ENCODE measurements around the gene RBBP8. TPM values are rescaled to one million over a fixed set of nuclear protein-coding genes. Genes with fewer than 3 reads are reported as not detected.

The RBBP8 gene
- total RNA-seq, 1 donor from 2014 or later: 30.4 TPM

DNA sequence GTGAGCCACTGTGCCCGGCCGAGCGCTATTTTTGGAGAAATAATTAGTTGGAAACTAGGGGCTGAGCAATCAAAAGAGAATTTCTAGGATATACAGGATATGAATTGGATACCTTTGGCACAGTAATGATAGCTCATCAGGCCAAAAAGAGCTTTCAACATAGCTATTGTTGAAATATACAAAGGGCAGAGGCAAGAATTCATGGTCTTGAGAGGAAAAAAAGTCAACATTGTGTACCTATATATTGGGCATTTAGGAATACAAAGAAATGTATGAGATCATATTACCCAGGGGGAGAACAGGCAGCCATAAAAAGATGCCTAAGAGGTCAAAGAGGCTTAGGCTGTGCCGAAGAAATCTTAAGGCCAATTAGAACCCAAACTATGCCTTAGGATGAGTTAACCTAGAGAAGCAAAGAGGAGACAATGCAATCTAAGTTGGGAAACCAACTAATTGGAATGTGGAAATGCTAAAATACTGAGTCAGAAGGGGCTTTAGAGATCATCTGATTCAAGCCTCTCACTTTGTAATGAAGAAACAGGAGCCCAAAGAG lies 99.0 kb downstream of the RBBP8 start:
- no peak for ATAC-seq
- Histone ChIP-seq H3K27ac (no peak overlapping the region), H3K27me3 (no peaks in the 10 kb centered on the region), H3K36me3 (no peaks in the 10 kb centered on the region), H3K4me1 (peaks cover 5% of the 10 kb centered on the region), H3K4me3 (no peak overlapping the region), H3K9me3 (no peaks in the 10 kb centered on the region)
- intact Hi-C loops (cut with DNase I): no loop called here
- TF ChIP-seq, protein P1, sequence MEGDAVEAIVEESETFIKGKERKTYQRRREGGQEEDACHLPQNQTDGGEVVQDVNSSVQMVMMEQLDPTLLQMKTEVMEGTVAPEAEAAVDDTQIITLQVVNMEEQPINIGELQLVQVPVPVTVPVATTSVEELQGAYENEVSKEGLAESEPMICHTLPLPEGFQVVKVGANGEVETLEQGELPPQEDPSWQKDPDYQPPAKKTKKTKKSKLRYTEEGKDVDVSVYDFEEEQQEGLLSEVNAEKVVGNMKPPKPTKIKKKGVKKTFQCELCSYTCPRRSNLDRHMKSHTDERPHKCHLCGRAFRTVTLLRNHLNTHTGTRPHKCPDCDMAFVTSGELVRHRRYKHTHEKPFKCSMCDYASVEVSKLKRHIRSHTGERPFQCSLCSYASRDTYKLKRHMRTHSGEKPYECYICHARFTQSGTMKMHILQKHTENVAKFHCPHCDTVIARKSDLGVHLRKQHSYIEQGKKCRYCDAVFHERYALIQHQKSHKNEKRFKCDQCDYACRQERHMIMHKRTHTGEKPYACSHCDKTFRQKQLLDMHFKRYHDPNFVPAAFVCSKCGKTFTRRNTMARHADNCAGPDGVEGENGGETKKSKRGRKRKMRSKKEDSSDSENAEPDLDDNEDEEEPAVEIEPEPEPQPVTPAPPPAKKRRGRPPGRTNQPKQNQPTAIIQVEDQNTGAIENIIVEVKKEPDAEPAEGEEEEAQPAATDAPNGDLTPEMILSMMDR (IDR thresholded peaks at IDR 0.05): no peak
- DNase-seq: no peak

DNA sequence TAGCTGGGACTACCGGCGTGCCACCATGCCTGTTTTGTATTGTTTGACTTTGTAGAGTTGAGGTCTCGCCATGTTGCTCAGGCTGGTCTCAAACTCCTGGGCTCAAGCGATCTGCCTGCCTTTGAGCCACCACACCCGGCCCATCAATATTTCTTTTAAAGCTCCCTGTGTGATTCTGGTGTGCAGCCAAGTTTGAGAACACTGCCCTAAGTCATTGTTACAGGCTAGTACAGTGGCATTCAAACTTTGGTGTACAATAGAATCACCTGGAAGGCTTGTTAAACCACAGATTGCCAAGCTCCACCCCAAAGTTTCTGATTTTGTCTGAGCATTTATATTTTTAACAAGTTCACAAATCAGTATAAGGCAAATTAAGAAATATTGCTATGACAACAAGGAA lies 99.9 kb downstream of the RBBP8 start:
- intact Hi-C loops (cut with DNase I): no loop called here
- no peaks in the 10 kb centered on the region for H3K9me3 ChIP-seq
- ATAC-seq (no peak), DNase-seq (no peak)
- H3K4me1 ChIP-seq: peaks cover 5% of the 10 kb centered on the region
- H3K27ac ChIP-seq: no peak overlapping the region
- no peaks in the 10 kb centered on the region for H3K36me3 ChIP-seq
- TF ChIP-seq, protein P1 (IDR thresholded peaks at IDR 0.05): no peak
- no peaks in the 10 kb centered on the region for H3K27me3 ChIP-seq
- H3K4me3 ChIP-seq: no peak overlapping the region

DNA sequence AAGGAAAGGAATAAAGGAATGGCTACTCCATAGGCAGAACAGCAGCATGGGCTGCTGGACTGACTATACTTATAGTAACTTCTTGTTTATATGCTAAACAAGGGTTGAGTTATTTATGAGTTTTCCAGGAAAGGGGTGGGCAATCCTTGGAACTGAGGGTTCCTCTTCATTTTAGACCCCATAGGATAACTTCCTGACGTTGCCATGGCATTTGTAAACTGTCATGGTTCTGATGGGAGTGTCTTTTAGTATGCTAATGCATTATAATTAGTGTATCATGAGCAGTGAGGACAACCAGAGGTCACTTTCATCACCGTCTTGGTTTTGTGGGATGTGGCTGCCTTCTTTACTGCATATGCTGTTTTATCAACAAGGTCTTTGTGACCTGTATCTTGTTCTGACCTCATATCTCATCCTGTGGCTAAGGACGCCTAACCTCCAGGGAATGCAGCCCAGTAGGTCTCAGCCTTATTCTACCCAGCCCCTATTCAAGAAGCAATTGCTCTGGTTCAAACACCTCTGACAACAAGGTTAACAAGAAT lies 103.6 kb downstream of the RBBP8 start:
- H3K27ac ChIP-seq: no peak overlapping the region
- peaks cover 5% of the 10 kb centered on the region for H3K4me1 ChIP-seq
- no peaks in the 10 kb centered on the region for H3K36me3 ChIP-seq
- H3K4me3 ChIP-seq: no peak overlapping the region
- intact Hi-C loops (cut with DNase I): no loop called here
- TF ChIP-seq, protein P1 (IDR thresholded peaks at IDR 0.05): no peak
- no peaks in the 10 kb centered on the region for H3K27me3 ChIP-seq
- H3K9me3 ChIP-seq: no peaks in the 10 kb centered on the region
- ATAC-seq (no peak), DNase-seq (no peak)

DNA sequence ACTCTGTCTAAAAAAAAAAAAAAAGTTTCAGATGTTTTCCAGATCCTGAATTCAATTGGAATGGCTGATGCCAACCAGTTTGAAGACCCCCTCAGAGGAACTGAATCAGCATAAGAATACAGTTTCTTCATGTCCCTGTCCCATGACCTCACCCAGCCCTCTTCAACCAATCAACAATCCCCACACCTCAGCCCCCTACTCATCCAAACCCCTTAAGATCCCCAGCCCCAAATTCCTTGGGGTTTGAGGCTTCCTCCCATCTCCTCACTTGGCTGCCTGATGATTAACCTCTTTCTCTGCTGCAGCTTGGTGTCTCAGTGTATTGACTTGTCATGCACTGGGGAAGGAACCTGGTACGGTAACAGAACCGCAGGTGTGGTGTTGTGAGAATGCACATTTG lies 104.5 kb downstream of the RBBP8 start:
- Histone ChIP-seq H3K36me3 (no peaks in the 10 kb centered on the region), H3K4me1 (no peaks in the 10 kb centered on the region), H3K9me3 (no peaks in the 10 kb centered on the region), H3K4me3 (no peak overlapping the region), H3K27ac (no peak overlapping the region), H3K27me3 (no peaks in the 10 kb centered on the region)
- ATAC-seq: no peak
- no peak for DNase-seq
- intact Hi-C loops (cut with DNase I): no loop called here
- TF ChIP-seq, protein P1 (IDR thresholded peaks at IDR 0.05): no peak

DNA sequence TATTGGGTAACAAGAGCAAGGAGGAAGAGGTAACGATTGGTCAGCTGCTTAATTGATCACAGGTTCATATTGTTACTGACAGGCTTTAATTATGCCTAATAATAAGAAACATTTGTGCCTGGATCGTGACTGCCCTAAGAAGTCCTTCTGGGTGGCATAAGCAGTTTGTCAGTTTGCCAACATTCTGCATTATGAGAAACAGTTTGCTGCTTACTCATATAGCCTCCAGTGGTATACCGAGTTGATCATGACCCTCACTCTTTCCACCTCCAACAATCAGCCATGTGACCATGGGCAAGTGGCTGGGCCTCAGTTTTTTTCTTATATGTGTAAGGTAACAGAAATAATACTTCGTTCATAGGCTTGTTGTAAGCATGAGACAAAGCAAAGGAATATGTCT lies 105.6 kb downstream of the RBBP8 start:
- H3K27me3 ChIP-seq: no peaks in the 10 kb centered on the region
- H3K9me3 ChIP-seq: no peaks in the 10 kb centered on the region
- H3K27ac ChIP-seq: no peak overlapping the region
- H3K4me1 ChIP-seq: no peaks in the 10 kb centered on the region
- DNase-seq: no peak
- intact Hi-C loops (cut with DNase I): no loop called here
- H3K4me3 ChIP-seq: no peak overlapping the region
- no peaks in the 10 kb centered on the region for H3K36me3 ChIP-seq
- ATAC-seq: no peak
- TF ChIP-seq, protein P1 (IDR thresholded peaks at IDR 0.05): no peak

DNA sequence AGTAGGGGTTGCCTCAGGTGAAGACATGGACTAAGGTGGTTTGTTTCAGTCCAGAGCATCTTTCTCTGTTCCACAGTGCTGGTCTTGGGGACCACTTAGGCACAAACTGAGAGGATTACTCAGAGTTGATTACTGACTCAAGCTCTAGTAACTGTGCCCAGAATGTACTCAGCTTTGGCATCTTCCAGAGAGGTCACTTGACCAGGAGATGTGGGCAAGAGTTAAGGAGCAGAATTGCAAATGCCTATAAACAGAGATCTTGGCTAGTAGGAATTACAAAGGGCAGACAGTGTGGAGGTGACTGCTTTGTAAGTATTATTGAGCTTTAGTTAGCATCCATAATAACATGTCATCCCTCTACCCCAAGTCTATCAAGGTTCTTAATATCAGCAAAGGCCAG lies 109.0 kb downstream of the RBBP8 start:
- no peaks in the 10 kb centered on the region for H3K4me1 ChIP-seq
- no peaks in the 10 kb centered on the region for H3K36me3 ChIP-seq
- no peaks in the 10 kb centered on the region for H3K27me3 ChIP-seq
- TF ChIP-seq, protein P1 (IDR thresholded peaks at IDR 0.05): no peak
- DNase-seq (no peak), ATAC-seq (no peak)
- no peak overlapping the region for H3K27ac ChIP-seq
- intact Hi-C loops (cut with DNase I): no loop called here
- no peak overlapping the region for H3K4me3 ChIP-seq
- no peaks in the 10 kb centered on the region for H3K9me3 ChIP-seq
